ENCODE results near the gene SEC24B. TPM values are rescaled to one million over a fixed set of nuclear protein-coding genes. Genes with fewer than 3 reads are reported as not detected.

Gene SEC24B
- total and polyA plus RNA-seq, 12 donors = 7.3 to 34.1 (median 29.6) TPM

DNA sequence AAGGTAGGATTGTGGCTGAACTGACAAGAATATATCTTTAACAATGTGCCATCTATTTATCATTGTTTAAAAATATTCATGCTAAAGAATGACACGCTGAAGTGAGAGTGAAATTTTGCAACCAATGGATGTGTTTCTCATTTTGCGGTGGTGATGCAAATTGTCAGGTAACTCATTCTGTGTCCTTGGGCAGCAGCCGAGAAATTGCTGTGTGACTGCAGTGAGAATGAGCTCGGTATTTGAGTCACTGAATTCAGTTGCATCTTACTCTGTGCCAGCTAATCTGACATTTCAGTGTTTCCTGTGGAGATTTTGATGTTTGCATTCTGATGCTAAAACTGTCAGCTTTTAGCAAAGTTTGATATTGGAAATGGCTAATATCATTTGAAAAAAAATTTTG is 154.6 kb downstream of the SEC24B start:
- H3K9me3 ChIP-seq = peaks cover 0 to 12% (median 0%) of the 10 kb centered on the region in 11 donors
- no peaks in the 10 kb centered on the region for H3K27me3 ChIP-seq
- intact Hi-C loops (cut with DNase I) = no loop called here
- 75% methylated on average over 4 of the region's 4 CpGs for WGBS, 2 donors
- no peak overlapping the region for H3K27ac ChIP-seq
- H3K36me3 ChIP-seq = no peaks in the 10 kb centered on the region
- H3K4me1 ChIP-seq = peaks cover 0 to 19% (median 8%) of the 10 kb centered on the region in 9 donors
- ATAC-seq (no peak), DNase-seq (no peak)
- H3K4me3 ChIP-seq = no peak overlapping the region
- TF ChIP-seq, protein P1, sequence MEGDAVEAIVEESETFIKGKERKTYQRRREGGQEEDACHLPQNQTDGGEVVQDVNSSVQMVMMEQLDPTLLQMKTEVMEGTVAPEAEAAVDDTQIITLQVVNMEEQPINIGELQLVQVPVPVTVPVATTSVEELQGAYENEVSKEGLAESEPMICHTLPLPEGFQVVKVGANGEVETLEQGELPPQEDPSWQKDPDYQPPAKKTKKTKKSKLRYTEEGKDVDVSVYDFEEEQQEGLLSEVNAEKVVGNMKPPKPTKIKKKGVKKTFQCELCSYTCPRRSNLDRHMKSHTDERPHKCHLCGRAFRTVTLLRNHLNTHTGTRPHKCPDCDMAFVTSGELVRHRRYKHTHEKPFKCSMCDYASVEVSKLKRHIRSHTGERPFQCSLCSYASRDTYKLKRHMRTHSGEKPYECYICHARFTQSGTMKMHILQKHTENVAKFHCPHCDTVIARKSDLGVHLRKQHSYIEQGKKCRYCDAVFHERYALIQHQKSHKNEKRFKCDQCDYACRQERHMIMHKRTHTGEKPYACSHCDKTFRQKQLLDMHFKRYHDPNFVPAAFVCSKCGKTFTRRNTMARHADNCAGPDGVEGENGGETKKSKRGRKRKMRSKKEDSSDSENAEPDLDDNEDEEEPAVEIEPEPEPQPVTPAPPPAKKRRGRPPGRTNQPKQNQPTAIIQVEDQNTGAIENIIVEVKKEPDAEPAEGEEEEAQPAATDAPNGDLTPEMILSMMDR (IDR thresholded peaks at IDR 0.05) = no peak

DNA sequence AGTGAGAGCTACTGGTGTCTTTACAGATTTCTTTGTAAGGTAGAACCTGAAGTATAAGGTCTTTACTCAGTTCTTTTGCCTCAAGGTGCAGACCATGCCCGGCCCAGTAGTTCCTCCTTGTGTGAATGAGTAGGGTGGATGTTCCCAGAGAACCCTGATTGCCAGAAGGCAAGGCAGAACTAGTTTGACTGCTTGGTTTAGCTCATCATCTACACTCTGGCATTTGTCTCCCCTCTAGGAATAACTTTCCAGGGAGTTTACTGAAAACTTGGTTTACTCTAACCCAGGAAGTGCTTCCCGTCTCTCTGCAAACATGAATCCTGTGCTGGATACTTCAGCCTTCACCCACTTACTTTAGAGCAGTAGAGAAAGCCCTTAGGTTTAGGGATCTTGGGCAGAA is 155.5 kb downstream of the SEC24B start:
- Histone ChIP-seq H3K9me3 (peaks cover 0 to 11% (median 0%) of the 10 kb centered on the region in 11 donors), H3K27ac (no peak overlapping the region), H3K27me3 (no peaks in the 10 kb centered on the region), H3K36me3 (no peaks in the 10 kb centered on the region), H3K4me3 (no peak overlapping the region), H3K4me1 (peaks cover 0 to 19% (median 8%) of the 10 kb centered on the region in 9 donors)
- TF ChIP-seq, protein P1 (IDR thresholded peaks at IDR 0.05) = no peak
- intact Hi-C loops (cut with DNase I) = no loop called here
- no peak for DNase-seq
- 82 to 88% methylated on average over 2 of the region's 2 CpGs for WGBS, 2 donors
- ATAC-seq = no peak

DNA sequence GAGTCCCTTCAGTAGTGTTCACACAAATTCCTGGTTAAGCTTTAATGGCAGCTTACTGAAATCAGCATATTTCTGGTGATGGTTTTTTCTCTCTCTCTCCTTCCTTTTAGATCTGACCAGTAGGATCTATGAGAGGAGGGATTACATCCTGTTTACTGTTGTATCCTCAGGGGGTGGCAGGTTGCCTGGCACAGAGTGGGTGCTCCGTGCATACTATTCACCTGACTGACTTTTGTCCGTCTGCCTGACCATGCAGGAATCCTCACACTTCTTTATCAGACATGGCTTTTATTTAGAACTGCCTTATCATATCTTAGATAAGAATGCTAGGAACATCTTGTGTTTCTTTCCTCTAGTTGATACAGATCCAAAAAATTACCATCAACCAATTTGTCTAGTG is 156.0 kb downstream of the SEC24B start:
- ATAC-seq = peak in 1 of 8 donors; percentile 27
- TF ChIP-seq, protein P1 (IDR thresholded peaks at IDR 0.05) = no peak
- Histone ChIP-seq H3K27me3 (no peaks in the 10 kb centered on the region), H3K4me3 (no peak overlapping the region), H3K9me3 (peaks cover 0 to 11% (median 0%) of the 10 kb centered on the region in 11 donors), H3K4me1 (peaks cover 0 to 19% (median 8%) of the 10 kb centered on the region in 9 donors), H3K36me3 (no peaks in the 10 kb centered on the region), H3K27ac (no peak overlapping the region)
- intact Hi-C loops (cut with DNase I) = no loop called here
- WGBS, 2 donors = 39 to 40% methylated on average over 2 of the region's 2 CpGs
- DNase-seq = no peak

Small RNAs within 50 kb of the gene (microRNA-seq; reads per million reads assigned to microRNA genes)
- gene MIR576 = 6.6 to 15.8 reads per million in 2 donors

Other genes with a start within 250 kb of the SEC24B start
- gene COL25A1, start 131.2 kb upstream of the SEC24B start, total RNA-seq = 1 to 10 TPM in 2 of 10 donors, under 1 TPM in 8; 0.07 to 1.2 (median 0.49) TPM
- gene COL25A1, start 131.2 kb upstream of the SEC24B start, polyA plus RNA-seq = under 1 TPM; 0.36 to 0.37 TPM
- 10 to 100 TPM in 1 of 10 donors, 1 to 10 TPM in 9; 1.7 to 12.6 (median 3.3) TPM for gene MCUB, start 126.4 kb downstream of the SEC24B start, total RNA-seq
- gene MCUB, start 126.4 kb downstream of the SEC24B start, polyA plus RNA-seq = 1 to 10 TPM; 3.6 to 7.4 TPM

Measured in heart right ventricle (tissue), 16 donors.